Smooth muscle cell (in vitro differentiated cells): ENCODE data around the gene ATG3. TPM values are rescaled to one million over a fixed set of nuclear protein-coding genes. Genes with fewer than 3 reads are reported as not detected.

ENCODE experiments used
- DNase-seq: peaks from one replicate; lab custom pipeline; 2025; ENCODE audit not compliant: unreplicated experiment; lab: John Stamatoyannopoulos, UW
- H2AFZ ChIP-seq: fragments of 200-600 bp; sonication (generic); 2 replicates; pipeline ENCODE4 v1.6.0; 2016; ENCODE audit warnings: antibody characterized with exemption, low read depth, mild to moderate bottlenecking
- H3F3A ChIP-seq: fragments of 200-600 bp; sonication (generic); 2 replicates; pipeline ENCODE4 v1.6.0; 2017; ENCODE audit warnings: antibody characterized with exemption, low read depth
- H3K27ac ChIP-seq: fragments of 200-600 bp; sonication (generic); 2 replicates; pipeline ENCODE4 v1.5.1; 2016; ENCODE audit warnings: low read depth, mild to moderate bottlenecking
- H3K27me3 ChIP-seq: fragments of 200-600 bp; sonication (generic); 2 replicates; pipeline ENCODE4 v1.6.1; 2016; ENCODE audit warnings: low read depth, mild to moderate bottlenecking
- H3K36me3 ChIP-seq: fragments of 200-600 bp; sonication (generic); 2 replicates; pipeline ENCODE4 v1.5.1; 2016; ENCODE audit warnings: low read depth
- H3K4me1 ChIP-seq: fragments of 200-600 bp; sonication (generic); 2 replicates; pipeline ENCODE4 v1.5.1; 2016; ENCODE audit warnings: low read depth
- H3K4me2 ChIP-seq: fragments of 200-600 bp; sonication (generic); 2 replicates; pipeline ENCODE4 v1.6.0; 2016; ENCODE audit warnings: mild to moderate bottlenecking
- H3K4me3 ChIP-seq: fragments of 200-600 bp; sonication (generic); 2 replicates; pipeline ENCODE4 v1.5.1; 2016; ENCODE audit warnings: mild to moderate bottlenecking
- H3K79me2 ChIP-seq: fragments of 200-600 bp; sonication (generic); 2 replicates; pipeline ENCODE4 v1.6.0; 2016; ENCODE audit warnings: low read depth, mild to moderate bottlenecking
- H3K9ac ChIP-seq: fragments of 200-600 bp; sonication (generic); 2 replicates; pipeline ENCODE4 v1.6.0; 2016; ENCODE audit warnings: low read depth
- H3K9me3 ChIP-seq: fragments of 200-600 bp; sonication (generic); replicated peaks from 2 replicates; pipeline ENCODE4 v1.5.1; 2016; ENCODE audit warnings: low read depth
- H4K20me1 ChIP-seq: fragments of 200-600 bp; sonication (generic); 2 replicates; pipeline ENCODE4 v1.6.0; 2016; ENCODE audit warnings: low read depth
- CTCF ChIP-seq: fragments of 200-600 bp; sonication (generic); IDR thresholded peaks from 2 replicates; pipeline ENCODE4 v1.5.1; 2017; ENCODE audit warnings: borderline replicate concordance, mild to moderate bottlenecking, antibody characterized with exemption; ENCODE audit not compliant: insufficient read depth, poor library complexity, severe bottlenecking
- WGBS: methylation state at CpG from one replicate; pipeline ENCODE4 v1.1.7; 2016; ENCODE audit warnings: low lambda C conversion rate; 5-methylcytosine and 5-hydroxymethylcytosine counted together
- polyA plus RNA-seq: library from polyadenylated mRNA; unstranded; fragments of >200 nt; fragmentation: Nextera tagmentation; extraction: Ambion mirVana; gene quantifications from 2 replicates; pipeline ENCODE4 v1.2.1, GENCODE V29; 2016
- total RNA-seq: library from RNA; depleted of rRNA; stranded (reverse); fragments of >200 nt; gene quantifications from 2 replicates; pipeline ENCODE4 v1.2.3, GENCODE V29; 2014

The ATG3 gene
- total and polyA plus RNA-seq, 2 experiments from 2014 or later: 35.7 to 57.8 TPM

GRCh38 chr3:112579232-112579631 is 17.5 kb upstream of the ATG3 start:
- no peaks in the 10 kb centered on the region for H3K9me3 ChIP-seq
- 97% methylated on average over 3 of the region's 3 CpGs for WGBS
- no peak overlapping the region for H3K4me3 ChIP-seq
- H3F3A ChIP-seq: no peaks in the 10 kb centered on the region
- no peak for DNase-seq
- no peaks in the 10 kb centered on the region for H3K27me3 ChIP-seq
- H3K27ac ChIP-seq: no peak overlapping the region
- H4K20me1 ChIP-seq: no peaks in the 10 kb centered on the region
- no peaks in the 10 kb centered on the region for H3K79me2 ChIP-seq
- TF ChIP-seq CTCF: no peak
- H2AFZ ChIP-seq: no peak overlapping the region
- no peaks in the 10 kb centered on the region for H3K36me3 ChIP-seq
- H3K9ac ChIP-seq: no peak overlapping the region
- no peak overlapping the region for H3K4me2 ChIP-seq
- no peaks in the 10 kb centered on the region for H3K4me1 ChIP-seq

- Histone ChIP-seq H3K4me3 (no peak overlapping the region), H3F3A (no peaks in the 10 kb centered on the region), H3K27ac (no peak overlapping the region), H3K79me2 (no peaks in the 10 kb centered on the region), H3K9me3 (no peaks in the 10 kb centered on the region), H2AFZ (no peak overlapping the region), H3K27me3 (no peaks in the 10 kb centered on the region), H4K20me1 (no peaks in the 10 kb centered on the region), H3K36me3 (peaks cover 14% of the 10 kb centered on the region), H3K9ac (no peak overlapping the region), H3K4me1 (no peaks in the 10 kb centered on the region), H3K4me2 (no peak overlapping the region)
- no peak for TF ChIP-seq CTCF
- WGBS: 100% methylated on average over 1 of the region's 1 CpG
- no peak for DNase-seq
Observed at GRCh38 chr3:112572701-112573100, 10.9 kb upstream of the ATG3 start.

GRCh38 chr3:112569265-112569664 is 7.5 kb upstream of the ATG3 start:
- Histone ChIP-seq H3K4me2 (no peak overlapping the region), H3F3A (no peaks in the 10 kb centered on the region), H3K9ac (no peak overlapping the region), H3K79me2 (no peaks in the 10 kb centered on the region), H2AFZ (no peak overlapping the region), H4K20me1 (no peaks in the 10 kb centered on the region), H3K36me3 (peaks cover 14% of the 10 kb centered on the region), H3K9me3 (no peaks in the 10 kb centered on the region), H3K27ac (no peak overlapping the region), H3K4me1 (no peaks in the 10 kb centered on the region), H3K4me3 (no peak overlapping the region), H3K27me3 (no peaks in the 10 kb centered on the region)
- no peak for TF ChIP-seq CTCF
- 86% methylated on average over 1 of the region's 1 CpG for WGBS
- no peak for DNase-seq

GRCh38 chr3:112568642-112569041 is 6.9 kb upstream of the ATG3 start:
- TF ChIP-seq CTCF: no peak
- no peaks in the 10 kb centered on the region for H3K9me3 ChIP-seq
- H2AFZ ChIP-seq: no peak overlapping the region
- peaks cover 2% of the 10 kb centered on the region for H3K4me1 ChIP-seq
- DNase-seq: no peak
- H3K79me2 ChIP-seq: no peaks in the 10 kb centered on the region
- H3F3A ChIP-seq: no peaks in the 10 kb centered on the region
- no peak overlapping the region for H3K27ac ChIP-seq
- H3K36me3 ChIP-seq: peaks cover 9% of the 10 kb centered on the region
- H4K20me1 ChIP-seq: no peaks in the 10 kb centered on the region
- WGBS: 92% methylated on average over 2 of the region's 2 CpGs
- H3K9ac ChIP-seq: no peak overlapping the region
- H3K27me3 ChIP-seq: no peaks in the 10 kb centered on the region
- H3K4me3 ChIP-seq: no peak overlapping the region
- no peak overlapping the region for H3K4me2 ChIP-seq
